Neural progenitor cell (in vitro differentiated cells): ENCODE measurements around the gene LIG3.

Source experiments
- EZH2 ChIP-seq: fragments of 200-600 bp; sonication (generic); IDR thresholded peaks from 2 replicates; pipeline ENCODE4 v1.6.1; 2017; ENCODE audit warnings: antibody characterized with exemption, mild to moderate bottlenecking, moderate library complexity
- EZH2phosphoT487 ChIP-seq: fragments of 200-600 bp; sonication (generic); IDR thresholded peaks from 2 replicates; pipeline ENCODE4 v1.6.1; 2017; ENCODE audit warnings: antibody characterized with exemption
- TF ChIP-seq, protein P1 (sequence below): fragments of 200-600 bp; sonication (generic); IDR thresholded peaks from 2 replicates; pipeline ENCODE4 v1.5.1; 2017; ENCODE audit warnings: antibody characterized with exemption, mild to moderate bottlenecking

DNA sequence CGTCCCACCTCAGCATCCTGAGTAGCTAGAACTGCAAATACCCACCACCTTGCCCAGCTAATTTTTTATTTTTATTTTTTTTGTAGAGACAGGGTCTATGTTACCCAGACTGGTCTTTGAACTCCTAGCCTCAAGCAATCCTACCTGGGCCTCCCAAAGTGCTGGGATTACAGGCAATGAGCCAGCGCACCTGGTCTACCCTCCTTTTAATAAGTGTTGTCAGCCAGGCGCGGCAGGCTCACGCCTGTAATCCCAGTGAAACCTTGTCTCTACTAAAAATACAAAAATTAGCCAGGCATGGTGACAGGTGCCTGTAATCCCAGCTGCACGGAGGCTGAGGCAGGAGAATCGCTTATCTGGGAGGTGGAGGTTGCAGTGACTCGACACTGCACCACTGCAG, 63.9 kb downstream of the LIG3 start:
- TF ChIP-seq, protein P1, sequence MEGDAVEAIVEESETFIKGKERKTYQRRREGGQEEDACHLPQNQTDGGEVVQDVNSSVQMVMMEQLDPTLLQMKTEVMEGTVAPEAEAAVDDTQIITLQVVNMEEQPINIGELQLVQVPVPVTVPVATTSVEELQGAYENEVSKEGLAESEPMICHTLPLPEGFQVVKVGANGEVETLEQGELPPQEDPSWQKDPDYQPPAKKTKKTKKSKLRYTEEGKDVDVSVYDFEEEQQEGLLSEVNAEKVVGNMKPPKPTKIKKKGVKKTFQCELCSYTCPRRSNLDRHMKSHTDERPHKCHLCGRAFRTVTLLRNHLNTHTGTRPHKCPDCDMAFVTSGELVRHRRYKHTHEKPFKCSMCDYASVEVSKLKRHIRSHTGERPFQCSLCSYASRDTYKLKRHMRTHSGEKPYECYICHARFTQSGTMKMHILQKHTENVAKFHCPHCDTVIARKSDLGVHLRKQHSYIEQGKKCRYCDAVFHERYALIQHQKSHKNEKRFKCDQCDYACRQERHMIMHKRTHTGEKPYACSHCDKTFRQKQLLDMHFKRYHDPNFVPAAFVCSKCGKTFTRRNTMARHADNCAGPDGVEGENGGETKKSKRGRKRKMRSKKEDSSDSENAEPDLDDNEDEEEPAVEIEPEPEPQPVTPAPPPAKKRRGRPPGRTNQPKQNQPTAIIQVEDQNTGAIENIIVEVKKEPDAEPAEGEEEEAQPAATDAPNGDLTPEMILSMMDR, result no peak
- TF ChIP-seq EZH2phosphoT487 (no peak), EZH2 (no peak)
